PC-3 (cell line): Measurements from ENCODE around the gene NOP53. TPM values are rescaled to one million over a fixed set of nuclear protein-coding genes. Genes with fewer than 3 reads are reported as not detected.

Source experiments
- ATAC-seq: fragments of 200-7000 bp; cut with Tn5 transposase; 2 replicates; pipeline ENCODE4 v1.9.1; 2020; ENCODE audit warnings: mild to moderate bottlenecking, moderate library complexity
- BruUV-seq: library from RNA; stranded (reverse); fragments of 400-500 nt; replicated peaks from 2 replicates; lab custom pipeline; 2021; lab: Mats Ljungman, UMichigan
- CTCF ChIA-PET: fragments of 300-600 bp; sonication (Branson Sonifier 250); formaldehyde crosslinking; loops from one replicate; lab custom pipeline; 2022; ENCODE audit warnings: antibody characterized with exemption; lab: Charles Lee
- POLR2A ChIA-PET: fragments of 300-600 bp; sonication (Branson Sonifier 250); formaldehyde crosslinking; loops from one replicate; lab custom pipeline; 2022; ENCODE audit warnings: antibody characterized with exemption; ENCODE audit not compliant: unreplicated experiment; lab: Charles Lee
- DNase-seq: peaks from one replicate; pipeline ENCODE4 v3.0.0-alpha.2; 2015
- H2AFZ ChIP-seq: fragments of 300-600 bp; sonication (generic); 2 replicates; pipeline ENCODE4 v1.6.0; 2016; ENCODE audit warnings: antibody characterized with exemption, low read length
- H3F3A ChIP-seq: fragments of 300-600 bp; sonication (generic); one replicate; pipeline ENCODE4 v1.6.0; 2017; ENCODE audit warnings: antibody characterized with exemption, low read length, control low read depth, mild to moderate bottlenecking; ENCODE audit not compliant: unreplicated experiment
- H3K27ac ChIP-seq: fragments of 300-600 bp; sonication (generic); 2 replicates; pipeline ENCODE4 v1.5.1; 2016; ENCODE audit warnings: mild to moderate bottlenecking, low read length
- H3K27me3 ChIP-seq: fragments of 300-600 bp; sonication (generic); 2 replicates; pipeline ENCODE4 v1.6.1; 2016; ENCODE audit warnings: low read length, mixed read lengths
- H3K36me3 ChIP-seq: fragments of 300-600 bp; sonication (generic); 2 replicates; pipeline ENCODE4 v1.6.1; 2016; ENCODE audit warnings: low read depth, mixed run types, low read length, mixed read lengths
- H3K4me1 ChIP-seq: fragments of 300-600 bp; sonication (generic); 2 replicates; pipeline ENCODE4 v1.5.1; 2016; ENCODE audit warnings: low read length; ENCODE audit not compliant: insufficient read depth
- H3K4me2 ChIP-seq: fragments of 300-600 bp; sonication (generic); 2 replicates; pipeline ENCODE4 v1.6.0; 2016; ENCODE audit warnings: low read length
- H3K4me3 ChIP-seq: fragments of 300-600 bp; sonication (generic); 2 replicates; pipeline ENCODE4 v1.5.1; 2016; ENCODE audit warnings: mild to moderate bottlenecking, low read length, mixed read lengths
- H3K79me2 ChIP-seq: fragments of 300-600 bp; sonication (generic); 2 replicates; pipeline ENCODE4 v1.6.1; 2017; ENCODE audit warnings: low read length, mixed read lengths
- H3K9ac ChIP-seq: fragments of 300-600 bp; sonication (generic); 2 replicates; pipeline ENCODE4 v1.6.0; 2016; ENCODE audit warnings: mild to moderate bottlenecking, low read length
- H3K9me2 ChIP-seq: fragments of 300-600 bp; sonication (generic); replicated peaks from 2 replicates; pipeline ENCODE4 v1.6.1; 2016; ENCODE audit warnings: mixed run types, low read length, mixed read lengths
- H3K9me3 ChIP-seq: fragments of 300-600 bp; sonication (generic); 2 replicates; pipeline ENCODE4 v1.6.1; 2016; ENCODE audit warnings: low read length, mixed read lengths
- H4K20me1 ChIP-seq: fragments of 300-600 bp; sonication (generic); 2 replicates; pipeline ENCODE4 v1.6.1; 2016; ENCODE audit warnings: low read length, mixed read lengths
- CTCF ChIP-seq: fragments of 300-600 bp; sonication (generic); conservative IDR thresholded peaks from 2 replicates; pipeline ENCODE4 v1.5.1; 2017; ENCODE audit warnings: antibody characterized with exemption, low read depth, mild to moderate bottlenecking, low read length
- EZH2 ChIP-seq: fragments of 300-600 bp; sonication (generic); IDR thresholded peaks from one replicate; pipeline ENCODE4 v1.6.1; 2017; ENCODE audit warnings: antibody characterized with exemption, mild to moderate bottlenecking, low read length; ENCODE audit not compliant: unreplicated experiment
- EZH2phosphoT487 ChIP-seq: fragments of 300-600 bp; sonication (generic); IDR thresholded peaks from 2 replicates; pipeline ENCODE4 v1.6.1; 2018; ENCODE audit warnings: mild to moderate bottlenecking, antibody characterized with exemption, low read length, borderline replicate concordance
- intact Hi-C: fragments of 100-400 bp; cut with micrococcal nuclease; formaldehyde crosslinking; loops from 2 replicates; pipeline ENCODE4 v1.9.0; 2023
- total RNA-seq: library from RNA; depleted of rRNA; stranded (reverse); fragments of >200 nt; gene quantifications from 2 replicates; pipeline ENCODE4 v1.2.3, GENCODE V29; 2014

The NOP53 gene
- total RNA-seq, 1 experiment from 2014 or later: 61.5 TPM

DNA sequence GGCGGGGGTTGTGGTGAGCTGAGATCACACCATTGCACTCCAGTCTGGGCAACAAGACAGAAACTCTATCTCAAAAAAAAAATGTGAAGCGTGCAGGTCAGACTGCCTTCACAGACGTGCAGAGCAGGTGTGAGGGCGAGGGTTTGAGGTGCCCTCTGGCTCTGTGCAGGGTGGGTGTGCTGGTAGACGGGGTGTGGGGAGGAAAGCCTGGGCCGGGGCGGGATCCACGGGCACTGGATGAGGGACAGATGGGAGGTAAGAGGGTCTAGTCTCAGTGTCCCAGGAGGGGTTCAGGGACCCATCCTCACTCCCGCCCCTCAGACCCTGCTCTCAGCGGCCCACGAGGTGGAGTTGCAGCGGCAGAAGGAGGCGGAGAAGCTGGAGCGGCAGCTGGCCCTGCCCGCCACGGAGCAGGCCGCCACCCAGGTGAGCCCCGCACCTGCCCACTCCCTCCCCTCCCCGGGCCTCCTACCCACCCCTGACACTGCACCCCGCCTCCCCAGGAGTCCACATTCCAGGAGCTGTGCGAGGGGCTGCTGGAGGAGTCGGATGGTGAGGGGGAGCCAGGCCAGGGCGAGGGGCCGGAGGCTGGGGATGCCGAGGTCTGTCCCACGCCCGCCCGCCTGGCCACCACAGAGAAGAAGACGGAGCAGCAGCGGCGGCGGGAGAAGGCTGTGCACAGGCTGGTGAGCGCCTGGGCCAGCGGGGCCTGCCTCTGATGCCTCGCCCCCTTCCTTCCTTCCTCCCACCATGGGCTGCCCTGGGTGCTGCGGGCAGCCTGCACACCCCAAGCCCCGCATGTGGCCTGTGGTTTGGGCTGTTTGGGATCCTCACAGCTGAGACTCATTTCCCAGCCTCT lies 9.1 kb downstream of the NOP53 start:
- Histone ChIP-seq H3K4me3 (no peak overlapping the region), H3K9ac (no peak overlapping the region), H3K79me2 (peaks cover 3% of the 10 kb centered on the region; the same call in 1 of the 2 replicates), H3K36me3 (peaks cover 25% of the 10 kb centered on the region; the same call in 1 of the 2 replicates), H3K27me3 (no peaks in the 10 kb centered on the region), H3K4me1 (no peaks in the 10 kb centered on the region), H4K20me1 (no peaks in the 10 kb centered on the region), H3K27ac (no peak overlapping the region), H3K9me2 (no peaks in the 10 kb centered on the region), H3K4me2 (no peak overlapping the region), H2AFZ (no peak overlapping the region), H3F3A (no peaks in the 10 kb centered on the region), H3K9me3 (no peaks in the 10 kb centered on the region)
- intact Hi-C loops: no loop called here
- ATAC-seq (no peak), DNase-seq (no peak)
- no peak for TF ChIP-seq EZH2phosphoT487
- TF ChIP-seq CTCF: no peak
- TF ChIP-seq EZH2: no peak
- CTCF ChIA-PET: no interaction called here
- BruUV-seq: no TSS peak
- POLR2A ChIA-PET: no interaction called here

GRCh38 chr19:47755065-47755761 lies 9.9 kb downstream of the NOP53 start:
- no peak overlapping the region for H3K4me3 ChIP-seq
- no peaks in the 10 kb centered on the region for H3K9me2 ChIP-seq
- no peaks in the 10 kb centered on the region for H3K4me1 ChIP-seq
- no peak overlapping the region for H3K4me2 ChIP-seq
- ChIA-PET POLR2A (no interaction called here), CTCF (no interaction called here)
- no peaks in the 10 kb centered on the region for H3K27me3 ChIP-seq
- DNase-seq: no peak
- H3K9ac ChIP-seq: no peak overlapping the region
- H3K79me2 ChIP-seq: no peaks in the 10 kb centered on the region
- H3K36me3 ChIP-seq: peaks cover 25% of the 10 kb centered on the region; the same call in 1 of the 2 replicates
- no TSS peak for BruUV-seq
- intact Hi-C loops: no loop called here
- H2AFZ ChIP-seq: no peak overlapping the region
- no peak for TF ChIP-seq EZH2
- TF ChIP-seq CTCF: no peak
- TF ChIP-seq EZH2phosphoT487: no peak
- H4K20me1 ChIP-seq: no peaks in the 10 kb centered on the region
- no peak overlapping the region for H3K27ac ChIP-seq
- no peak for ATAC-seq
- no peaks in the 10 kb centered on the region for H3K9me3 ChIP-seq
- no peaks in the 10 kb centered on the region for H3F3A ChIP-seq
